SU-DHL-6 (cell line): ENCODE results near the gene PTPRG.

ENCODE experiments used
- EZH2phosphoT487 ChIP-seq: fragments of 200-600 bp; sonication (generic), shearing (Covaris generic); conservative IDR thresholded peaks from 2 replicates; pipeline ENCODE4 v1.6.1; 2018; ENCODE audit warnings: mild to moderate bottlenecking, antibody characterized with exemption, low read length, moderate library complexity, mixed read lengths
- TF ChIP-seq, protein P1 (sequence below): fragments of 200-600 bp; sonication (generic); IDR thresholded peaks from one replicate; pipeline ENCODE4 v1.5.1; 2017; ENCODE audit warnings: antibody characterized with exemption, mild to moderate bottlenecking, low read length, moderate library complexity; ENCODE audit not compliant: insufficient read depth, poor library complexity, severe bottlenecking

DNA sequence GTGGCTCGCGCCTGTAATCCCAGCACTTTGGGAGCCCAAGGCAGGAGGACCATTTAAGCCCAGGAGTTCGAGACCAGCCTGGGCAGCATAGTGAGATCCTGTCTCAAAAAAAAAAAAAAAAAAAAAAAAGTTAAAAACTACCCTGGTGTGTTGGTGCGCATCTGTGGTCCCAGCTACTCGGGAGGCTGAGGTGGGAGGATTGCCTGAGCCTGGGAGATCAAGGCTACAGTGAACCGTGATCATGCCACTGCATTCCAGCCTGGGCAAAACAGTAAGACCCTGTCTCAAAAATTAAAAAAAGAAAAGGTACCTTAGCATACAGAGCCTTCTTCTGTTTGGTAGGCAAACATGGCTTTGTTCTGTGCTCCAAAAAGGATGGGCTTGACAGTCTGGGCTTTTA lies 57.5 kb downstream of the PTPRG start:
- TF ChIP-seq, protein P1, sequence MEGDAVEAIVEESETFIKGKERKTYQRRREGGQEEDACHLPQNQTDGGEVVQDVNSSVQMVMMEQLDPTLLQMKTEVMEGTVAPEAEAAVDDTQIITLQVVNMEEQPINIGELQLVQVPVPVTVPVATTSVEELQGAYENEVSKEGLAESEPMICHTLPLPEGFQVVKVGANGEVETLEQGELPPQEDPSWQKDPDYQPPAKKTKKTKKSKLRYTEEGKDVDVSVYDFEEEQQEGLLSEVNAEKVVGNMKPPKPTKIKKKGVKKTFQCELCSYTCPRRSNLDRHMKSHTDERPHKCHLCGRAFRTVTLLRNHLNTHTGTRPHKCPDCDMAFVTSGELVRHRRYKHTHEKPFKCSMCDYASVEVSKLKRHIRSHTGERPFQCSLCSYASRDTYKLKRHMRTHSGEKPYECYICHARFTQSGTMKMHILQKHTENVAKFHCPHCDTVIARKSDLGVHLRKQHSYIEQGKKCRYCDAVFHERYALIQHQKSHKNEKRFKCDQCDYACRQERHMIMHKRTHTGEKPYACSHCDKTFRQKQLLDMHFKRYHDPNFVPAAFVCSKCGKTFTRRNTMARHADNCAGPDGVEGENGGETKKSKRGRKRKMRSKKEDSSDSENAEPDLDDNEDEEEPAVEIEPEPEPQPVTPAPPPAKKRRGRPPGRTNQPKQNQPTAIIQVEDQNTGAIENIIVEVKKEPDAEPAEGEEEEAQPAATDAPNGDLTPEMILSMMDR: no peak
- TF ChIP-seq EZH2phosphoT487: no peak
